PFSK-1 (cell line): ENCODE results near the gene CAPRIN2. TPM values are rescaled to one million over a fixed set of nuclear protein-coding genes. Genes with fewer than 3 reads are reported as not detected.
A peak's percentile ranks its signal among the peaks of the same experiment; 100 is the strongest.

ENCODE experiments used
- FOXP2 ChIP-seq: optimal IDR thresholded peaks from 2 replicates; pipeline ENCODE3; 2011; ENCODE audit warnings: borderline replicate concordance, control low read depth, inconsistent platforms; ENCODE audit not compliant: insufficient read depth; ENCODE audit errors: extremely low read length, extremely low read depth
- POLR2AphosphoS5 ChIP-seq: IDR thresholded peaks from 2 replicates; pipeline ENCODE4 v1.6.1; 2012; ENCODE audit warnings: low read depth, mild to moderate bottlenecking, control low read depth, low read length, moderate library complexity
- SIN3A ChIP-seq: IDR thresholded peaks from 2 replicates; pipeline ENCODE4 v1.6.1; 2012; ENCODE audit warnings: mild to moderate bottlenecking, low read length, moderate library complexity, borderline replicate concordance; ENCODE audit not compliant: insufficient read depth
- TAF1 ChIP-seq: IDR thresholded peaks from 2 replicates; pipeline ENCODE4 v1.6.1; 2012; ENCODE audit warnings: low read length, control low read depth, borderline replicate concordance; ENCODE audit not compliant: insufficient read depth
- polyA plus RNA-seq: library from polyadenylated mRNA; unstranded; fragments of >200 nt; gene quantifications from one replicate; pipeline ENCODE4 v1.2.1, GENCODE V29; 2012; ENCODE audit warnings: low read depth, missing spikeins; ENCODE audit not compliant: insufficient read length
- TF ChIP-seq, protein P1 (sequence below), 2 experiments: IDR thresholded peaks; 2 replicates each; pipeline versions ENCODE4 v1.6.1 to v1.8.0; 2011 to 2012; ENCODE audit warnings: low read depth in 2 of 2, low read length in 2 of 2, control low read depth in 1 of 2, inconsistent platforms in 1 of 2, mild to moderate bottlenecking in 1 of 2, moderate library complexity in 1 of 2; ENCODE audit not compliant: insufficient read depth in 1 of 2

The CAPRIN2 gene, protein sequence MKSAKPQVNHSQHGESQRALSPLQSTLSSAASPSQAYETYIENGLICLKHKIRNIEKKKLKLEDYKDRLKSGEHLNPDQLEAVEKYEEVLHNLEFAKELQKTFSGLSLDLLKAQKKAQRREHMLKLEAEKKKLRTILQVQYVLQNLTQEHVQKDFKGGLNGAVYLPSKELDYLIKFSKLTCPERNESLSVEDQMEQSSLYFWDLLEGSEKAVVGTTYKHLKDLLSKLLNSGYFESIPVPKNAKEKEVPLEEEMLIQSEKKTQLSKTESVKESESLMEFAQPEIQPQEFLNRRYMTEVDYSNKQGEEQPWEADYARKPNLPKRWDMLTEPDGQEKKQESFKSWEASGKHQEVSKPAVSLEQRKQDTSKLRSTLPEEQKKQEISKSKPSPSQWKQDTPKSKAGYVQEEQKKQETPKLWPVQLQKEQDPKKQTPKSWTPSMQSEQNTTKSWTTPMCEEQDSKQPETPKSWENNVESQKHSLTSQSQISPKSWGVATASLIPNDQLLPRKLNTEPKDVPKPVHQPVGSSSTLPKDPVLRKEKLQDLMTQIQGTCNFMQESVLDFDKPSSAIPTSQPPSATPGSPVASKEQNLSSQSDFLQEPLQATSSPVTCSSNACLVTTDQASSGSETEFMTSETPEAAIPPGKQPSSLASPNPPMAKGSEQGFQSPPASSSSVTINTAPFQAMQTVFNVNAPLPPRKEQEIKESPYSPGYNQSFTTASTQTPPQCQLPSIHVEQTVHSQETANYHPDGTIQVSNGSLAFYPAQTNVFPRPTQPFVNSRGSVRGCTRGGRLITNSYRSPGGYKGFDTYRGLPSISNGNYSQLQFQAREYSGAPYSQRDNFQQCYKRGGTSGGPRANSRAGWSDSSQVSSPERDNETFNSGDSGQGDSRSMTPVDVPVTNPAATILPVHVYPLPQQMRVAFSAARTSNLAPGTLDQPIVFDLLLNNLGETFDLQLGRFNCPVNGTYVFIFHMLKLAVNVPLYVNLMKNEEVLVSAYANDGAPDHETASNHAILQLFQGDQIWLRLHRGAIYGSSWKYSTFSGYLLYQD
- 3.3 TPM for polyA plus RNA-seq

DNA sequence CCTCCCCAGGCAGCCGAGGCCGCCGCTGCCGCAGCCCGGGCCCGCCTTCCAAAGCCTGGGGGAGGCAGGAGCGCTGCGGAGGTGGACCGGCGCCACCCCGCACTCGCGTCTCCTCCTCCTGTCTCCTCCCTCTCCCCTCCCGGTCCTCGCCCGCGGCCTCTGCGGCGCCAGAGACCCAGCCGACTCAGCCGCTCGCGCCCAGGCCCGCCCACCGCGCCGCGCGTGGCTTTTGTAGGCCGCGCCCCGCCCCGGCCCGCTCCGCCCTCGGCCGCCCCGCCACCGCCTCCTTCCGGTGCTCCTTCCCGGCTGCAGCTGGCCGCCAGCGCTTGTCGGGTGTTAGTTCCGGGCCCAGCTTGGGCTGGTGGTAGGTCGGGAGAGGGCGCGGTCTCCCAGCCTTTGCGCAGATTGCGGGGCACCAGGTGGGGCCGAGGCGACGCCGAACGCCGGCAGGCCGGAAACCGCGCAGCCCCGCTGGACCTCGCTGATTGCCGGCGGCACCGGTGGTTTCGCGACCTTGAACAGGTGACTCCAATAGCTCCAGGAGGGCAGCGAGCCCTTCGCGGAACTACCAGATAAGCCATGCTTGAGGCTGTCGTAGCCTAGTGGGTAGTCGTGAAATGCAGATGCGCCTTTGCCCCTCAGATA is at the start of gene CAPRIN2:
CAPRIN2 (minus strand) TSS at position 202 of the 645 bp plus-strand sequence. CDS start 1,431 bp downstream, outside the sequence.
- TF ChIP-seq TAF1 (no peak), POLR2AphosphoS5 (no peak), SIN3A (0 out of 2 replicates have a peak, but pooled peaks have one; percentile 14), FOXP2 (peak; percentile 84)
- TF ChIP-seq, protein P1, sequence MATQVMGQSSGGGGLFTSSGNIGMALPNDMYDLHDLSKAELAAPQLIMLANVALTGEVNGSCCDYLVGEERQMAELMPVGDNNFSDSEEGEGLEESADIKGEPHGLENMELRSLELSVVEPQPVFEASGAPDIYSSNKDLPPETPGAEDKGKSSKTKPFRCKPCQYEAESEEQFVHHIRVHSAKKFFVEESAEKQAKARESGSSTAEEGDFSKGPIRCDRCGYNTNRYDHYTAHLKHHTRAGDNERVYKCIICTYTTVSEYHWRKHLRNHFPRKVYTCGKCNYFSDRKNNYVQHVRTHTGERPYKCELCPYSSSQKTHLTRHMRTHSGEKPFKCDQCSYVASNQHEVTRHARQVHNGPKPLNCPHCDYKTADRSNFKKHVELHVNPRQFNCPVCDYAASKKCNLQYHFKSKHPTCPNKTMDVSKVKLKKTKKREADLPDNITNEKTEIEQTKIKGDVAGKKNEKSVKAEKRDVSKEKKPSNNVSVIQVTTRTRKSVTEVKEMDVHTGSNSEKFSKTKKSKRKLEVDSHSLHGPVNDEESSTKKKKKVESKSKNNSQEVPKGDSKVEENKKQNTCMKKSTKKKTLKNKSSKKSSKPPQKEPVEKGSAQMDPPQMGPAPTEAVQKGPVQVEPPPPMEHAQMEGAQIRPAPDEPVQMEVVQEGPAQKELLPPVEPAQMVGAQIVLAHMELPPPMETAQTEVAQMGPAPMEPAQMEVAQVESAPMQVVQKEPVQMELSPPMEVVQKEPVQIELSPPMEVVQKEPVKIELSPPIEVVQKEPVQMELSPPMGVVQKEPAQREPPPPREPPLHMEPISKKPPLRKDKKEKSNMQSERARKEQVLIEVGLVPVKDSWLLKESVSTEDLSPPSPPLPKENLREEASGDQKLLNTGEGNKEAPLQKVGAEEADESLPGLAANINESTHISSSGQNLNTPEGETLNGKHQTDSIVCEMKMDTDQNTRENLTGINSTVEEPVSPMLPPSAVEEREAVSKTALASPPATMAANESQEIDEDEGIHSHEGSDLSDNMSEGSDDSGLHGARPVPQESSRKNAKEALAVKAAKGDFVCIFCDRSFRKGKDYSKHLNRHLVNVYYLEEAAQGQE (IDR thresholded peaks at IDR 0.05; ENCODE audit: insufficient read depth in 1 of 2, low read depth in 2 of 2, low read length in 2 of 2) = no peak

DNA sequence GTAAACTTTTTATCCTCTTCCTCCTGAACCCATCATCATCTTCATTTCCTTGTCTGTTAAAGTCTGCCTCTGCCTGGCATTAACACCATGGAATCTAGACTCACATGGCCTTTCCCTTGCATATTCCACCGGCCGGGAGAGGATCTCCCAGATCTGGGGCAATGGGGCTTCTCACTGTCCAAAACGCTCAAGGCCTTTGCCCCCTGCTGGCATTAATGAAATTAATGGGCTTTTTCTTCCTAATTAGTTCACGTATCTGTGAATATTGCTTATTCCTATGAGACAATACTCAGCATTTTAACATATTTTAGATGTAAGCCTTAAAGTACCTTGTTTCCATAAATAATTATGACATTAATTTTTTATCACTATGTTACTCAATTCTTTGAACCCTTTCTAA is 42.9 kb upstream of the CAPRIN2 start:
- TF ChIP-seq FOXP2 = no peak
- TF ChIP-seq, protein P1 (IDR thresholded peaks at IDR 0.05; ENCODE audit: insufficient read depth in 1 of 2, low read depth in 2 of 2, low read length in 2 of 2) = no peak
- no peak for TF ChIP-seq TAF1
- TF ChIP-seq POLR2AphosphoS5 = no peak
- no peak for TF ChIP-seq SIN3A

DNA sequence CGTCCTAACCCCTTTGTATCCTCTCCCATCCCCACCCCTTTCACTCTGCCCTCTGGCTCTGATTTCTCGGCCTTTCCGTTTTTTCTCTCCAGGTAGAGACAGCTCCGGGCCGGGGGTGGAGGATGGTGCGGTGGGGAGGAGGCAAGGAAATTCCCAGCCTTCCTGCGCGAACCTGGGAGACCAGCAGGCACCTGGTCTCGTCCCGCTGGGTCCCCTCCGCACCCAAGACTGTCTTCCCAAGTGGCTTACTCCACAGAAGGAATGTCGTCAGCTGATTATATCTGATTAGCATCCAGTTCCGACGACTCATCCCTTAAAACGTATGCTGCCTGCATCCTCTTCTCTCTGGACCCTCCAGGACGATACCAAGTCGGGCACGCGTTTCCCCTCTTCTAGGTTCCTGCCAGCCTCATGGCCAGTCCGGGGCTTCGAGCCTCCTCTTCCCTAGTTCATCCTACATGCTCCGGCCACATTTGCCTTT is 42.2 kb upstream of the CAPRIN2 start:
- TF ChIP-seq POLR2AphosphoS5 (no peak), TAF1 (no peak), FOXP2 (no peak), SIN3A (no peak)
- TF ChIP-seq, protein P1 (IDR thresholded peaks at IDR 0.05; ENCODE audit: insufficient read depth in 1 of 2, low read depth in 2 of 2, low read length in 2 of 2) = no peak

DNA sequence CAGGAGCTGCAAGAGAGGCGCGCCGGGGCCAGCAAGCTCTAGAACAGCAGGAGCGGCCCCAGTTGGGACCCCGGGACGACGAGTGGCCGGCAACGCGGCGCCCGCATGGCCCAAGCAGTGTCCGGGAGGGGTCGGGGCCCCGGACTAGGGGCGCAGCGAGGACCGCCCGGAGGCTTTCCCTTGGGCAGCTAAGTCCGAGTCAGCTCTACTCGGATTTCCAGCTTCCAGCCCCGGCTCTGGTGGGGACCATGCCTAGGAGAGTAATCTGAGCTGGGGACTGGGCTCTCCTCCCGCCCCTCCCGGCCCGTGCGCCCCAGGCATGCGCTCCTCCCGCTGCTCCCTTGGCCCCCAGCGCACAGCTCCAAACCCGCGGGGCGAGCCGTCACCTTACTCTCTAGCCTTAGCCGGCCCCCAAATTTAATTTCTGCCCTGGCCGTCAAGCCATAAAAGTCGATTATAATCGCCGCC is 41.6 kb upstream of the CAPRIN2 start:
- no peak for TF ChIP-seq TAF1
- TF ChIP-seq SIN3A = no peak
- no peak for TF ChIP-seq POLR2AphosphoS5
- no peak for TF ChIP-seq FOXP2
- TF ChIP-seq, protein P1 (IDR thresholded peaks at IDR 0.05; ENCODE audit: insufficient read depth in 1 of 2, low read depth in 2 of 2, low read length in 2 of 2) = no peak
